ENCODE measurements around the gene UBQLN4.
A peak's percentile ranks its signal among the peaks of the same experiment; 100 is the strongest.
"Not testable (repeated sequence)": the region's sequence is repeated elsewhere in the genome, so short reads cannot be mapped to it uniquely, and the experiment has no call there.

Gene UBQLN4

GRCh38 chr1:156056326-156056849 lies 2.8 kb upstream of the UBQLN4 start:
- Mint-ChIP-seq H3K4me3 (no peak overlapping the region), H3K36me3 (ENCODE audit: low read depth) (peaks cover 4% of the 10 kb centered on the region), H3K4me1 (peaks cover 24% of the 10 kb centered on the region), H3K27ac (no peak overlapping the region), H3K9me3 (no peaks in the 10 kb centered on the region), H3K27me3 (no peaks in the 10 kb centered on the region)
- no peak for ATAC-seq
- no peak for DNase-seq

- Mint-ChIP-seq H3K27ac (peak overlapping the region; percentile 46), H3K4me1 (peaks cover 25% of the 10 kb centered on the region), H3K9me3 (no peaks in the 10 kb centered on the region), H3K4me3 (peak overlapping the region; percentile 96), H3K27me3 (no peaks in the 10 kb centered on the region), H3K36me3 (ENCODE audit: low read depth) (peaks cover 4% of the 10 kb centered on the region)
- ATAC-seq (no peak), DNase-seq (no peak)
Observed at GRCh38 chr1:156055281-156056048, 1.9 kb upstream of the UBQLN4 start.

GRCh38 chr1:156054500-156055280 lies 1.1 kb upstream of the UBQLN4 start, which contains the start of gene LAMTOR2:
LAMTOR2 (plus strand) TSS chr1:156054782; CDS start chr1:156054890, 108 bp downstream.
- H3K9me3 Mint-ChIP-seq = no peaks in the 10 kb centered on the region
- H3K36me3 Mint-ChIP-seq (ENCODE audit: low read depth) = peaks cover 8% of the 10 kb centered on the region
- peaks cover 25% of the 10 kb centered on the region for H3K4me1 Mint-ChIP-seq
- H3K4me3 Mint-ChIP-seq = peak within 1 kb of the TSS; percentile 96
- ATAC-seq (peak; percentile 79), DNase-seq (peak; percentile 97)
- H3K27me3 Mint-ChIP-seq = no peaks in the 10 kb centered on the region
- H3K27ac Mint-ChIP-seq = peak within 1 kb of the TSS; percentile 96

GRCh38 chr1:156052862-156053767 lies 483 bp downstream of the UBQLN4 start:
- DNase-seq (peak; percentile 76), ATAC-seq (peak; percentile 24)
- Mint-ChIP-seq H3K4me3 (peak overlapping the region; percentile 96), H3K9me3 (no peaks in the 10 kb centered on the region), H3K36me3 (ENCODE audit: low read depth) (peaks cover 6% of the 10 kb centered on the region), H3K4me1 (peaks cover 25% of the 10 kb centered on the region), H3K27ac (peak overlapping the region; percentile 85), H3K27me3 (no peaks in the 10 kb centered on the region)

- Mint-ChIP-seq H3K27ac (no peak overlapping the region), H3K9me3 (no peaks in the 10 kb centered on the region), H3K4me3 (peak overlapping the region; percentile 27), H3K4me1 (peaks cover 22% of the 10 kb centered on the region), H3K36me3 (ENCODE audit: low read depth) (peaks cover 6% of the 10 kb centered on the region), H3K27me3 (no peaks in the 10 kb centered on the region)
- ATAC-seq (no peak), DNase-seq (no peak)
Observed at GRCh38 chr1:156051011-156051725, 2.4 kb downstream of the UBQLN4 start.

- DNase-seq (no peak), ATAC-seq (no peak)
- Mint-ChIP-seq H3K36me3 (ENCODE audit: low read depth) (peaks cover 6% of the 10 kb centered on the region), H3K4me3 (no peak overlapping the region), H3K27ac (no peak overlapping the region), H3K4me1 (peaks cover 17% of the 10 kb centered on the region), H3K9me3 (no peaks in the 10 kb centered on the region), H3K27me3 (no peaks in the 10 kb centered on the region)
Observed at GRCh38 chr1:156050376-156050775, 3.2 kb downstream of the UBQLN4 start.

GRCh38 chr1:156048663-156049258 lies 4.8 kb downstream of the UBQLN4 start:
- ATAC-seq (no peak), DNase-seq (no peak)
- H3K4me3 Mint-ChIP-seq = no peak overlapping the region
- H3K27me3 Mint-ChIP-seq = no peaks in the 10 kb centered on the region
- H3K36me3 Mint-ChIP-seq (ENCODE audit: low read depth) = peaks cover 6% of the 10 kb centered on the region
- no peak overlapping the region for H3K27ac Mint-ChIP-seq
- H3K9me3 Mint-ChIP-seq = no peaks in the 10 kb centered on the region
- H3K4me1 Mint-ChIP-seq = peaks cover 12% of the 10 kb centered on the region

GRCh38 chr1:156045076-156045475 lies 8.5 kb downstream of the UBQLN4 start:
- Mint-ChIP-seq H3K27ac (no peak overlapping the region), H3K4me1 (no peaks in the 10 kb centered on the region), H3K27me3 (no peaks in the 10 kb centered on the region), H3K9me3 (no peaks in the 10 kb centered on the region), H3K36me3 (ENCODE audit: low read depth) (peaks cover 23% of the 10 kb centered on the region), H3K4me3 (no peak overlapping the region)
- DNase-seq = no peak
- ATAC-seq = no peak

- Mint-ChIP-seq H3K27ac (no peak overlapping the region), H3K4me1 (no peaks in the 10 kb centered on the region), H3K36me3 (ENCODE audit: low read depth) (peaks cover 24% of the 10 kb centered on the region), H3K9me3 (no peaks in the 10 kb centered on the region), H3K27me3 (no peaks in the 10 kb centered on the region), H3K4me3 (no peak overlapping the region)
- ATAC-seq = no peak
- no peak for DNase-seq
Observed at GRCh38 chr1:156042828-156043227, 10.8 kb downstream of the UBQLN4 start.

GRCh38 chr1:156034991-156035390 lies 18.6 kb downstream of the UBQLN4 start:
- H3K27me3 Mint-ChIP-seq, ATAC-seq, DNase-seq, H3K9me3 Mint-ChIP-seq, H3K4me3 Mint-ChIP-seq, H3K4me1 Mint-ChIP-seq, H3K27ac Mint-ChIP-seq: not testable (repeated sequence)
- H3K36me3 Mint-ChIP-seq (ENCODE audit: low read depth) = peaks cover 14% of the 10 kb centered on the region

GRCh38 chr1:156033011-156033410 lies 20.6 kb downstream of the UBQLN4 start:
- ATAC-seq = no peak
- Mint-ChIP-seq H3K4me1 (no peaks in the 10 kb centered on the region), H3K27me3 (no peaks in the 10 kb centered on the region)

GRCh38 chr1:156026588-156026987 lies 27.0 kb downstream of the UBQLN4 start:
- Mint-ChIP-seq H3K4me1 (peaks cover 5% of the 10 kb centered on the region), H3K27me3 (peaks cover 5% of the 10 kb centered on the region), H3K36me3 (ENCODE audit: low read depth) (no peaks in the 10 kb centered on the region), H3K27ac (no peak overlapping the region), H3K9me3 (no peaks in the 10 kb centered on the region), H3K4me3 (no peak overlapping the region)
- ATAC-seq = peak; percentile 75
- DNase-seq = no peak

More at GRCh38 chr1:156033011-156033410, 20.6 kb downstream of the UBQLN4 start:
- no peak for DNase-seq
- Mint-ChIP-seq H3K36me3 (ENCODE audit: low read depth) (peaks cover 8% of the 10 kb centered on the region), H3K27ac (no peak overlapping the region), H3K9me3 (no peaks in the 10 kb centered on the region), H3K4me3 (no peak overlapping the region)

- H3K36me3 Mint-ChIP-seq (ENCODE audit: low read depth) = no peaks in the 10 kb centered on the region
- peak; percentile 50 for DNase-seq
Observed at GRCh38 chr1:156025876-156026275, 27.7 kb downstream of the UBQLN4 start.

More at GRCh38 chr1:156025876-156026275, 27.7 kb downstream of the UBQLN4 start:
- H3K4me3 Mint-ChIP-seq = no peak overlapping the region
- H3K9me3 Mint-ChIP-seq = no peaks in the 10 kb centered on the region
- H3K27me3 Mint-ChIP-seq = peaks cover 5% of the 10 kb centered on the region
- peaks cover 9% of the 10 kb centered on the region for H3K4me1 Mint-ChIP-seq
- ATAC-seq = peak; percentile 75
- no peak overlapping the region for H3K27ac Mint-ChIP-seq
